HepG2 (cell line): ENCODE results near the gene RHBG. TPM values are rescaled to one million over a fixed set of nuclear protein-coding genes. Genes with fewer than 3 reads are reported as not detected.

Experiments used
- DNMT3B ChIP-seq: conservative IDR thresholded peaks from 2 replicates; pipeline ENCODE4 v1.6.1; 2016; ENCODE audit warnings: missing biosample characterization, control low read depth
- HHEX ChIP-seq: IDR thresholded peaks from 2 replicates; pipeline ENCODE4 v1.6.1; 2016; ENCODE audit warnings: control low read depth
- HIVEP1 ChIP-seq: sonication (generic); formaldehyde crosslinking; IDR thresholded peaks from 2 replicates; pipeline ENCODE4 v1.4.0; 2020; ENCODE audit warnings: mild to moderate bottlenecking, missing genetic modification reagents
- ISL2 ChIP-seq: sonication (generic); formaldehyde crosslinking; IDR thresholded peaks from 2 replicates; pipeline ENCODE4 v1.5.0; 2020; ENCODE audit warnings: missing genetic modification reagents
- KMT2B ChIP-seq: IDR thresholded peaks from 2 replicates; pipeline ENCODE4 v1.6.1; 2016; ENCODE audit warnings: missing genetic modification reagents, missing compliant biosample characterization
- NRL ChIP-seq: sonication (generic); formaldehyde crosslinking; IDR thresholded peaks from 2 replicates; pipeline ENCODE4 v1.5.0; 2020; ENCODE audit warnings: missing genetic modification reagents, mild to moderate bottlenecking, moderate library complexity, borderline replicate concordance
- PAF1 ChIP-seq: IDR thresholded peaks from 2 replicates; pipeline ENCODE4 v1.6.1; 2016; ENCODE audit warnings: missing genetic modification reagents, missing compliant biosample characterization
- PAXIP1 ChIP-seq: sonication (generic); formaldehyde crosslinking; conservative IDR thresholded peaks from 2 replicates; pipeline ENCODE4 v1.4.0; 2020; ENCODE audit warnings: mild to moderate bottlenecking, missing genetic modification reagents, moderate library complexity
- PHF21A ChIP-seq: sonication (generic); formaldehyde crosslinking; IDR thresholded peaks from 2 replicates; pipeline ENCODE4 v1.5.0; 2020; ENCODE audit warnings: mild to moderate bottlenecking, missing genetic modification reagents
- POLR2A ChIP-seq, 2 experiments: IDR thresholded peaks; 2 replicates each; pipeline ENCODE4 v1.6.1; 2011; ENCODE audit warnings: low read depth in 2 of 2, low read length in 2 of 2, mild to moderate bottlenecking in 1 of 2, moderate library complexity in 1 of 2; ENCODE audit not compliant: insufficient read depth in 1 of 2
- POLR2G ChIP-seq: fragments of 200-400 bp; formaldehyde crosslinking; IDR thresholded peaks from 2 replicates; pipeline ENCODE4 v1.6.1; 2018; ENCODE audit warnings: mild to moderate bottlenecking, low read depth, low read length, moderate library complexity
- U2AF1 ChIP-seq: fragments of 200-400 bp; formaldehyde crosslinking; optimal IDR thresholded peaks from 2 replicates; pipeline ENCODE3; 2017; ENCODE audit warnings: mild to moderate bottlenecking, low read depth, low read length
- ZBTB10 ChIP-seq: sonication (generic); formaldehyde crosslinking; IDR thresholded peaks from 2 replicates; pipeline ENCODE4 v1.4.0; 2020; ENCODE audit warnings: missing genetic modification reagents, borderline replicate concordance
- ZBTB4 ChIP-seq: sonication (generic); formaldehyde crosslinking; IDR thresholded peaks from 2 replicates; pipeline ENCODE4 v1.4.0; 2020; ENCODE audit warnings: missing genetic modification reagents, mild to moderate bottlenecking, borderline replicate concordance
- ZFP91 ChIP-seq: sonication (generic); formaldehyde crosslinking; IDR thresholded peaks from 2 replicates; pipeline ENCODE4 v1.9.0; 2022; ENCODE audit warnings: missing genetic modification reagents, mild to moderate bottlenecking, borderline replicate concordance
- ZKSCAN5 ChIP-seq: sonication (generic); formaldehyde crosslinking; IDR thresholded peaks from 2 replicates; pipeline ENCODE4 v1.5.1; 2020; ENCODE audit warnings: mild to moderate bottlenecking, missing genetic modification reagents
- ZNF556 ChIP-seq: sonication (generic); formaldehyde crosslinking; IDR thresholded peaks from 2 replicates; pipeline ENCODE4 v1.4.0; 2020; ENCODE audit warnings: mild to moderate bottlenecking, missing genetic modification reagents, borderline replicate concordance
- ZNF761 ChIP-seq: sonication (generic); formaldehyde crosslinking; conservative IDR thresholded peaks from 2 replicates; pipeline ENCODE4 v1.4.0; 2020; ENCODE audit warnings: mild to moderate bottlenecking, missing genetic modification reagents
- polyA plus RNA-seq, 8 experiments: library from polyadenylated mRNA; depleted of rRNA in 3 of 8; stranded (reverse) in 7 of 8; unstranded in 1 of 8; fragments of >200 nt; fragmentation: Illumina TruSeq in 4 of 8; extraction: Trizol in 4 of 8; gene quantifications; 2 replicates each; pipeline versions ENCODE4 v1.2.1 to v1.2.3, GENCODE V29; 2011 to 2016; ENCODE audit warnings: low read depth in 4 of 8, missing spikeins in 1 of 8, mixed read lengths in 1 of 8; ENCODE audit not compliant: insufficient read depth in 1 of 8
- total RNA-seq, 5 experiments: library from RNA; depleted of rRNA; stranded (reverse); fragments of >200 nt; fragmentation: Illumina TruSeq; extraction: Trizol; gene quantifications; 2 replicates each; pipeline ENCODE4 v1.2.3, GENCODE V29; 2016; ENCODE audit warnings: low read depth in 1 of 5

The RHBG gene
- total and polyA plus RNA-seq, 2 of the 13 experiments (the other 11 are each of a cell fraction or from before 2014, with no cell fraction given): 61.8 to 73.5 TPM

GRCh38 chr1:156386949-156387869, 18.2 kb downstream of the RHBG start (continued):
- TF ChIP-seq ZNF556 (CRISPR knock-in tag): no peak
- no peak for TF ChIP-seq PHF21A (CRISPR knock-in tag)
- 0 out of 2 replicates have a peak, but pooled peaks have one; percentile 39 for TF ChIP-seq NRL (CRISPR knock-in tag)
- TF ChIP-seq PAXIP1 (CRISPR knock-in tag): no peak
- no peak for TF ChIP-seq HIVEP1
- no peak for TF ChIP-seq KMT2B (CRISPR knock-in tag)
- peak; percentile 33 for TF ChIP-seq ZFP91
- peak; percentile 96 for TF ChIP-seq PAF1 (CRISPR knock-in tag)
- TF ChIP-seq POLR2G: peak; percentile 56
- no peak for TF ChIP-seq ZBTB10 (CRISPR knock-in tag)
- TF ChIP-seq DNMT3B (CRISPR knock-in tag): no peak
- 0 out of 2 replicates have a peak, but pooled peaks have one; percentile 15 for TF ChIP-seq ZNF761 (CRISPR knock-in tag)
- peak; percentile 71; the same call in 1 of the 2 replicates for TF ChIP-seq ZKSCAN5
- TF ChIP-seq ISL2 (CRISPR knock-in tag): no peak
- TF ChIP-seq ZBTB4 (CRISPR knock-in tag): no peak
- TF ChIP-seq HHEX (CRISPR knock-in tag): no peak
- peak in 1 of 2 experiments; percentile 6; a peak in 2 of 4 replicates for TF ChIP-seq POLR2A (IDR thresholded peaks at IDR 0.05; ENCODE audit: insufficient read depth in 1 of 2, low read depth in 2 of 2, low read length in 2 of 2)
- peak; percentile 16 for TF ChIP-seq U2AF1
